Brain microvascular endothelial cell (primary cell): ENCODE measurements around the gene CHCHD3.

ENCODE experiments used
- DNase-seq: peaks from one replicate; pipeline ENCODE4 v3.0.0-alpha.2; 2020
- H3K27ac ChIP-seq: fragments of 250-450 bp; sonication (Bioruptor Pico); 2 replicates; pipeline ENCODE4 v1.5.1; 2020; ENCODE audit warnings: mild to moderate bottlenecking, moderate library complexity
- H3K27me3 ChIP-seq: fragments of 250-450 bp; sonication (Bioruptor Pico); replicated peaks from 2 replicates; pipeline ENCODE4 v1.5.1; 2020; ENCODE audit warnings: mild to moderate bottlenecking
- H3K36me3 ChIP-seq: fragments of 250-450 bp; sonication (Bioruptor Pico); replicated peaks from 2 replicates; pipeline ENCODE4 v1.5.1; 2020; ENCODE audit warnings: mild to moderate bottlenecking
- H3K4me3 ChIP-seq: 2 replicates; pipeline ENCODE4 v1.5.1; 2011; ENCODE audit warnings: low read depth, mild to moderate bottlenecking, control low read depth, low read length, moderate library complexity
- CTCF ChIP-seq: IDR thresholded peaks from 2 replicates; pipeline ENCODE4 v1.5.1; 2011; ENCODE audit warnings: low read depth, mild to moderate bottlenecking, moderate library complexity, low read length, control low read depth, inconsistent platforms; ENCODE audit errors: missing control alignments
- in situ Hi-C: cut with HindIII; loops from 2 replicates; pipeline ENCODE4 v1.10.0; 2017; ENCODE audit warnings: low sequenced_read_pairs, low pct_ligation_motif_present

The CHCHD3 gene

GRCh38 chr7:132782777-132783640 lies 298.9 kb downstream of the CHCHD3 start:
- no peaks in the 10 kb centered on the region for H3K36me3 ChIP-seq
- in situ Hi-C loops: no loop called here
- DNase-seq: peak; percentile 40
- no peak overlapping the region for H3K27ac ChIP-seq
- no peaks in the 10 kb centered on the region for H3K27me3 ChIP-seq
- H3K4me3 ChIP-seq: no peak overlapping the region
- no peak for TF ChIP-seq CTCF

- H3K36me3 ChIP-seq: no peaks in the 10 kb centered on the region
- H3K27ac ChIP-seq: no peak overlapping the region
- no peak overlapping the region for H3K4me3 ChIP-seq
- no peaks in the 10 kb centered on the region for H3K27me3 ChIP-seq
- in situ Hi-C loops: no loop called here
- no peak for DNase-seq
- no peak for TF ChIP-seq CTCF
Observed at GRCh38 chr7:132780822-132781221, 301.1 kb downstream of the CHCHD3 start.

- no peak overlapping the region for H3K27ac ChIP-seq
- no peak for DNase-seq
- H3K27me3 ChIP-seq: no peaks in the 10 kb centered on the region
- in situ Hi-C loops: no loop called here
- H3K4me3 ChIP-seq: no peak overlapping the region
- TF ChIP-seq CTCF: no peak
- no peaks in the 10 kb centered on the region for H3K36me3 ChIP-seq
Observed at GRCh38 chr7:132779164-132779563, 302.7 kb downstream of the CHCHD3 start.

- TF ChIP-seq CTCF: no peak
- H3K36me3 ChIP-seq: no peaks in the 10 kb centered on the region
- no peaks in the 10 kb centered on the region for H3K27me3 ChIP-seq
- DNase-seq: no peak
- in situ Hi-C loops: no loop called here
- no peak overlapping the region for H3K4me3 ChIP-seq
- no peak overlapping the region for H3K27ac ChIP-seq
Observed at GRCh38 chr7:132778761-132779160, 303.1 kb downstream of the CHCHD3 start.

GRCh38 chr7:132777956-132778355 lies 303.9 kb downstream of the CHCHD3 start:
- no peak overlapping the region for H3K27ac ChIP-seq
- no peaks in the 10 kb centered on the region for H3K36me3 ChIP-seq
- H3K27me3 ChIP-seq: no peaks in the 10 kb centered on the region
- DNase-seq: no peak
- in situ Hi-C loops: no loop called here
- no peak overlapping the region for H3K4me3 ChIP-seq
- no peak for TF ChIP-seq CTCF

- Histone ChIP-seq H3K36me3 (no peaks in the 10 kb centered on the region), H3K27me3 (no peaks in the 10 kb centered on the region), H3K4me3 (no peak overlapping the region), H3K27ac (no peak overlapping the region)
- DNase-seq: no peak
- no peak for TF ChIP-seq CTCF
- in situ Hi-C loops: no loop called here
Observed at GRCh38 chr7:132777414-132777813, 304.5 kb downstream of the CHCHD3 start.
